ENCODE results near the gene ATP11A.

DNA sequence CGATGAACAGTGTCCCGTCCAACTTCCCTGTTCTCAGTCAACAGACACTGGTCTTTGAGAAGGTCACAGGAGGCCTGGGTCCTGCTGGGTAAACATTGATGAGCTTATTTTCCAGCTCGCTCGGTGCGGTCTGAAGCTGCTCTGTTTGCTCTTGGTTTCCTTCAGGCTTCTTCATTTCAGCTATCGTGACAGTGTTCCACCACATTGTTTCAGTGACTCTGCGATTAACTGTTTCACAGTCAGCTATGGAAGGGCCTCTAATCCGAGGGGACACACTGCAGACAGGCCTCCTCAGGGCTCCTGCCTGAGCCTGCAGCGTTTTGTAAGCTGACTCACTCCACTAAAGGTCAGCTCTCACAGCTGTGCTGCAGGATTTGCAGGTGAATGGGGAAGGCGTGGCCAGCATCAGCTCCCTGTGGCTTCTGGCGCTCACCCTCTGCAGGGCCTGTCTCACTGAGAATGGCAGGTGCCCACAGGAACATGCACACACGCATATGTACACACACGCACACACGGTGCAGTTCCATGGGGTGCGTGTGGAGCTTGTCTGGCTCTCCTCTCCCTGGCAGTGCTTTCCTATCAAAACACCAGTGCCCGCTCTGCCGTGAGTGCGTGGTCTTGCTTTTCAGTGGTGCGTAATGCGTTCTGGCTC, 216.3 kb downstream of the ATP11A start:
- TF ChIP-seq, protein P1, sequence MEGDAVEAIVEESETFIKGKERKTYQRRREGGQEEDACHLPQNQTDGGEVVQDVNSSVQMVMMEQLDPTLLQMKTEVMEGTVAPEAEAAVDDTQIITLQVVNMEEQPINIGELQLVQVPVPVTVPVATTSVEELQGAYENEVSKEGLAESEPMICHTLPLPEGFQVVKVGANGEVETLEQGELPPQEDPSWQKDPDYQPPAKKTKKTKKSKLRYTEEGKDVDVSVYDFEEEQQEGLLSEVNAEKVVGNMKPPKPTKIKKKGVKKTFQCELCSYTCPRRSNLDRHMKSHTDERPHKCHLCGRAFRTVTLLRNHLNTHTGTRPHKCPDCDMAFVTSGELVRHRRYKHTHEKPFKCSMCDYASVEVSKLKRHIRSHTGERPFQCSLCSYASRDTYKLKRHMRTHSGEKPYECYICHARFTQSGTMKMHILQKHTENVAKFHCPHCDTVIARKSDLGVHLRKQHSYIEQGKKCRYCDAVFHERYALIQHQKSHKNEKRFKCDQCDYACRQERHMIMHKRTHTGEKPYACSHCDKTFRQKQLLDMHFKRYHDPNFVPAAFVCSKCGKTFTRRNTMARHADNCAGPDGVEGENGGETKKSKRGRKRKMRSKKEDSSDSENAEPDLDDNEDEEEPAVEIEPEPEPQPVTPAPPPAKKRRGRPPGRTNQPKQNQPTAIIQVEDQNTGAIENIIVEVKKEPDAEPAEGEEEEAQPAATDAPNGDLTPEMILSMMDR (IDR thresholded peaks at IDR 0.05): no peak
- no peak for TF ChIP-seq POLR2A (IDR thresholded peaks at IDR 0.05)
